PC-3 (cell line): ENCODE data around the gene IER5L.

ENCODE experiments used
- EZH2 ChIP-seq: fragments of 300-600 bp; sonication (generic); IDR thresholded peaks from one replicate; pipeline ENCODE4 v1.6.1; 2017; ENCODE audit warnings: antibody characterized with exemption, mild to moderate bottlenecking, low read length; ENCODE audit not compliant: unreplicated experiment
- EZH2phosphoT487 ChIP-seq: fragments of 300-600 bp; sonication (generic); IDR thresholded peaks from 2 replicates; pipeline ENCODE4 v1.6.1; 2018; ENCODE audit warnings: mild to moderate bottlenecking, antibody characterized with exemption, low read length, borderline replicate concordance
- TF ChIP-seq, protein P1 (sequence below): fragments of 300-600 bp; sonication (generic); conservative IDR thresholded peaks from 2 replicates; pipeline ENCODE4 v1.5.1; 2017; ENCODE audit warnings: antibody characterized with exemption, low read depth, mild to moderate bottlenecking, low read length

- TF ChIP-seq, protein P1, sequence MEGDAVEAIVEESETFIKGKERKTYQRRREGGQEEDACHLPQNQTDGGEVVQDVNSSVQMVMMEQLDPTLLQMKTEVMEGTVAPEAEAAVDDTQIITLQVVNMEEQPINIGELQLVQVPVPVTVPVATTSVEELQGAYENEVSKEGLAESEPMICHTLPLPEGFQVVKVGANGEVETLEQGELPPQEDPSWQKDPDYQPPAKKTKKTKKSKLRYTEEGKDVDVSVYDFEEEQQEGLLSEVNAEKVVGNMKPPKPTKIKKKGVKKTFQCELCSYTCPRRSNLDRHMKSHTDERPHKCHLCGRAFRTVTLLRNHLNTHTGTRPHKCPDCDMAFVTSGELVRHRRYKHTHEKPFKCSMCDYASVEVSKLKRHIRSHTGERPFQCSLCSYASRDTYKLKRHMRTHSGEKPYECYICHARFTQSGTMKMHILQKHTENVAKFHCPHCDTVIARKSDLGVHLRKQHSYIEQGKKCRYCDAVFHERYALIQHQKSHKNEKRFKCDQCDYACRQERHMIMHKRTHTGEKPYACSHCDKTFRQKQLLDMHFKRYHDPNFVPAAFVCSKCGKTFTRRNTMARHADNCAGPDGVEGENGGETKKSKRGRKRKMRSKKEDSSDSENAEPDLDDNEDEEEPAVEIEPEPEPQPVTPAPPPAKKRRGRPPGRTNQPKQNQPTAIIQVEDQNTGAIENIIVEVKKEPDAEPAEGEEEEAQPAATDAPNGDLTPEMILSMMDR = no peak
- TF ChIP-seq EZH2phosphoT487 = no peak
- TF ChIP-seq EZH2 = no peak
Measured at GRCh38 chr9:129146441-129146941, 31.6 kb downstream of the IER5L start.
